Neutrophil (primary cell): ENCODE measurements around the gene APP.

Experiments
- H3K27ac ChIP-seq: fragments of 200-600 bp; sonication (generic); 2 replicates; pipeline ENCODE4 v1.5.1; 2016; ENCODE audit warnings: mild to moderate bottlenecking, moderate library complexity
- H3K27me3 ChIP-seq: fragments of 200-600 bp; sonication (generic); 2 replicates; pipeline ENCODE4 v1.6.0; 2016; ENCODE audit warnings: mild to moderate bottlenecking
- H3K36me3 ChIP-seq: fragments of 200-600 bp; sonication (generic); 2 replicates; pipeline ENCODE4 v1.5.1; 2017
- H3K4me1 ChIP-seq, 2 experiments: fragments of 200-600 bp in 1 of 2; sonication (generic) in 1 of 2; 1 replicate in 1 of 2; 2 replicates in 1 of 2; pipeline versions ENCODE4 v1.5.1 to v1.6.1; 2013 to 2016; ENCODE audit warnings: low read depth in 1 of 2, low read length in 1 of 2, mild to moderate bottlenecking in 1 of 2, moderate library complexity in 1 of 2; ENCODE audit not compliant: control insufficient read depth in 1 of 2, insufficient read depth in 1 of 2
- H3K4me3 ChIP-seq, 2 experiments: fragments of 200-600 bp in 1 of 2; sonication (generic) in 1 of 2; 1 replicate in 1 of 2; 2 replicates in 1 of 2; pipeline ENCODE4 v1.5.1; 2013 to 2016; ENCODE audit warnings: low read depth in 1 of 2, low read length in 1 of 2, mild to moderate bottlenecking in 1 of 2, moderate library complexity in 1 of 2
- H3K9me3 ChIP-seq: fragments of 200-600 bp; sonication (generic); 2 replicates; pipeline ENCODE4 v1.5.1; 2016
- TF ChIP-seq, protein P1 (sequence below): fragments of 200-600 bp; sonication (generic); IDR thresholded peaks from 2 replicates; pipeline ENCODE4 v1.5.1; 2016; ENCODE audit warnings: antibody characterized with exemption

Gene APP

DNA sequence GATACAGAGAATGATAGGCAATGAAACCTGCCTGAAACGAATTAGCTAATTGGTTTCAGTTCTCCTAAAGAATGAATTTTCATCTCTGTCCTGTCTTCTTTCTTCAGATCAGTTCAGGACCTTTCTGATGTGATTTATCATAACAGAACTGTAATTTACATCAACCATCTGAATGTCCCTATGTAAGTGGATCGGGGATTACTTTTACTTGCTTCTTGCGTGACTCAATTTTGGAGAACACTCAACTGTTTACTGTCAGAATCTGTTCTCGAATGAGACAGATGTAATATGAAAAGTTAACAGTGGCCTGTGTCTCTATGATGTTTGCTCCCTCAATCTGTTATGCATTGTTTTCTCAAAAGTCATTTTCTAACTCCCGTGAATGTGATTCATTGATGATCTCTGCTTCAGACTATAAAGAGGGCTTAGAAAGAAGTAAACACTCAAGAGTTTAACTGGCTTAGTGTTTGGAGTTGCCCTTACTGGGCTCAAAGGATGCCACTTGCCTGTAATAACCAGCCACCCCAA lies 324.8 kb downstream of the APP start:
- no peaks in the 10 kb centered on the region for H3K36me3 ChIP-seq
- no peaks in the 10 kb centered on the region for H3K27me3 ChIP-seq
- TF ChIP-seq, protein P1, sequence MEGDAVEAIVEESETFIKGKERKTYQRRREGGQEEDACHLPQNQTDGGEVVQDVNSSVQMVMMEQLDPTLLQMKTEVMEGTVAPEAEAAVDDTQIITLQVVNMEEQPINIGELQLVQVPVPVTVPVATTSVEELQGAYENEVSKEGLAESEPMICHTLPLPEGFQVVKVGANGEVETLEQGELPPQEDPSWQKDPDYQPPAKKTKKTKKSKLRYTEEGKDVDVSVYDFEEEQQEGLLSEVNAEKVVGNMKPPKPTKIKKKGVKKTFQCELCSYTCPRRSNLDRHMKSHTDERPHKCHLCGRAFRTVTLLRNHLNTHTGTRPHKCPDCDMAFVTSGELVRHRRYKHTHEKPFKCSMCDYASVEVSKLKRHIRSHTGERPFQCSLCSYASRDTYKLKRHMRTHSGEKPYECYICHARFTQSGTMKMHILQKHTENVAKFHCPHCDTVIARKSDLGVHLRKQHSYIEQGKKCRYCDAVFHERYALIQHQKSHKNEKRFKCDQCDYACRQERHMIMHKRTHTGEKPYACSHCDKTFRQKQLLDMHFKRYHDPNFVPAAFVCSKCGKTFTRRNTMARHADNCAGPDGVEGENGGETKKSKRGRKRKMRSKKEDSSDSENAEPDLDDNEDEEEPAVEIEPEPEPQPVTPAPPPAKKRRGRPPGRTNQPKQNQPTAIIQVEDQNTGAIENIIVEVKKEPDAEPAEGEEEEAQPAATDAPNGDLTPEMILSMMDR: no peak
- no peak overlapping the region for H3K27ac ChIP-seq
- no peak overlapping the region for H3K4me3 ChIP-seq
- no peaks in the 10 kb centered on the region for H3K4me1 ChIP-seq
- no peaks in the 10 kb centered on the region for H3K9me3 ChIP-seq

DNA sequence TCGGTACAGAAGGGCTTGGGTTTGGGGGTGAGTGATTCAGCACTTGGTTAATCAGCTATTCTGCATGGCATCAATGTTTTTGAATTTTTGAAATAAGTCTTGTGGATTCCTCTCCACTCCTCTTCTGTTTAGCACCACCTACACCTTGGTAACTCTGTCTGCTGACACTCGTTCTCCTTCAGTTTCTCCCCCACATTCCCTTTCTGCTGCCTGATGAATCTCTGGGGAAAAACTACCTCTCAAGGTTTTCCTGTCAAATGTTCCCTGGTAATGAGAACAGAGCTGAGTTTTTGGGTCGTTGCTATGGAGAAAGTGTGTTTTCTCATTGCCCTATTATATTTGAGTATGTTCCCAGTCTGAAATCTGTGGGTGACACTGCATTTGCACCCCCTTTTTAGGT lies 327.6 kb downstream of the APP start:
- no peaks in the 10 kb centered on the region for H3K4me1 ChIP-seq
- H3K27me3 ChIP-seq: no peaks in the 10 kb centered on the region
- H3K36me3 ChIP-seq: no peaks in the 10 kb centered on the region
- no peaks in the 10 kb centered on the region for H3K9me3 ChIP-seq
- no peak overlapping the region for H3K27ac ChIP-seq
- TF ChIP-seq, protein P1: no peak
- no peak overlapping the region for H3K4me3 ChIP-seq

DNA sequence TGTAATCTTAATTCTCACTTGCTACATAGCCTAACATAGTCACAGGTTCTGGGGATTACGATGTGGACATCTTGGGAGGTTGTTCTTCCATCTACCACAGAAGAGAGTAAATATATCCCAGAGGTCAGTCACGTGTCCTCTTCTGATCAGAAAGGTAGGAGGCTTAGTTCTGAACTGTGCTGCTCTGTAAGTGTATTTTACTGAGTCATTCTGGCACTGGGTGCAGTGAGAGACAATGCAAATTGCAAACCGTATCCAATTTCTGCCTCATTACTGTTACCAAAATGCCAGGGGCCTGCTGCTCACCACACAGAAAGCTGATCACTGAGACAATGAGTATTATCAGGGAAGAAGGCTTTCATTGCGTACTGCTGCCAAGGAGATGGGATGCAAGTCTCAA lies 331.8 kb downstream of the APP start:
- Histone ChIP-seq H3K27me3 (no peaks in the 10 kb centered on the region), H3K4me1 (no peaks in the 10 kb centered on the region), H3K36me3 (no peaks in the 10 kb centered on the region), H3K9me3 (no peaks in the 10 kb centered on the region), H3K4me3 (no peak overlapping the region), H3K27ac (no peak overlapping the region)
- TF ChIP-seq, protein P1: no peak

DNA sequence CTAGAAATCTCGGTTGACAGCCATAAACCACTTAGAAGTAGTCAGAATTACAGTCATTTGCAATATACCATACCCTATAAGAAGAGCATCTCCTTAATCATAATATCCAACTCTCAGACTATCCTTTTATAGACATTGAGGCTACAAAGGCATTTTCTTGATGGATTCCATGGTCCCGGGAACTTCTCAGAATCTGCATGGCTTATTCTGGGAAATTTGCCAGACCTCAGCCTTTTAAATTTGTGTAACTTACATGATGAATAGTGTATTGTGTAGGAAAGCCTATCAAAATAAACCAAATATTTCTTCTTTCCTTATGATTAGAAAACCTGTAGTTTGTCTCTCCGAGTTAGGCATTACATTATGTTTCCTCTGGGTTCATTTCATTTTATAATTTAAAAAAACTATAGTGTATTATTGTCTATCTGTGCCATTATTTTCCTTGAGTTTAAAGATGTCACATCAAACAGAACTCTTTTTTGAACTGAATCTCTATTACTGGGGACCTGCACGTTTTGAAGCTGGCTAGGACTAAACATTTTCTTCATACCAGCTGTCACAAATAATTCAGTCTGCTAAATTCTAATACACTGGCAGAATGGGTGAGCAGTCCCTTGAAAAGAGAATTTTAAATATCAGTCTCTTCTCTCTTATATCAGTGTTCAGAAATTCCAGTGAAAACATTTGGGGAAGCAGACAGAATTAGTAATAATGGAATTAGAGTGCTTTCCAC lies 332.9 kb downstream of the APP start:
- Histone ChIP-seq H3K27me3 (no peaks in the 10 kb centered on the region), H3K4me1 (no peaks in the 10 kb centered on the region), H3K27ac (no peak overlapping the region), H3K36me3 (no peaks in the 10 kb centered on the region), H3K4me3 (no peak overlapping the region), H3K9me3 (no peaks in the 10 kb centered on the region)
- TF ChIP-seq, protein P1: no peak

DNA sequence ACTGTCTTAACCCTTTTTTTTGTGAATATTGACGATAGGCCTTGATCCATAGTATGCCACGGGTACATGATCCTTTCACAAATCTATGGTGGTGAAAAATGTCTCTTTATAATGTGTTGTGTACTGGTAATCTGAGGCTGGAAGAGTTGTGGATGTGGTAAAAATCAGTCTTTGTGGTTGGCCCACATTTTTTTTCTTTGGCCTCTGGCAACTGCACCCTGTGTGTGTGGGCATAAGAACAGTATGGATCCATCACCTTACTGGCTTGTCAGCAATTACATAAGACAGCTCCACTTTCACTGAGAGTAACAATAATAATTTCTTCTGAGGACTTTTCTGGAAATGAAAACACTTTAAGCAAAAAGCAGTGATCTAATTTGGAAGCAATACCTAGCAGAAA lies 334.2 kb downstream of the APP start:
- Histone ChIP-seq H3K36me3 (no peaks in the 10 kb centered on the region), H3K27ac (no peak overlapping the region), H3K4me3 (no peak overlapping the region), H3K27me3 (no peaks in the 10 kb centered on the region), H3K9me3 (no peaks in the 10 kb centered on the region), H3K4me1 (no peaks in the 10 kb centered on the region)
- TF ChIP-seq, protein P1: no peak
